HG02885 (cell line): ENCODE data around the gene KYAT1.
"Not testable (repeated sequence)": the region's sequence is repeated elsewhere in the genome, so short reads cannot be mapped to it uniquely, and the experiment has no call there.

Experiments used
- ATAC-seq: cut with Tn5 transposase; IDR thresholded peaks from one replicate; pipeline ENCODE4 v1.9.1; 2021; ENCODE audit warnings: mild to moderate bottlenecking; ENCODE audit not compliant: unreplicated experiment, poor library complexity

The KYAT1 gene

DNA sequence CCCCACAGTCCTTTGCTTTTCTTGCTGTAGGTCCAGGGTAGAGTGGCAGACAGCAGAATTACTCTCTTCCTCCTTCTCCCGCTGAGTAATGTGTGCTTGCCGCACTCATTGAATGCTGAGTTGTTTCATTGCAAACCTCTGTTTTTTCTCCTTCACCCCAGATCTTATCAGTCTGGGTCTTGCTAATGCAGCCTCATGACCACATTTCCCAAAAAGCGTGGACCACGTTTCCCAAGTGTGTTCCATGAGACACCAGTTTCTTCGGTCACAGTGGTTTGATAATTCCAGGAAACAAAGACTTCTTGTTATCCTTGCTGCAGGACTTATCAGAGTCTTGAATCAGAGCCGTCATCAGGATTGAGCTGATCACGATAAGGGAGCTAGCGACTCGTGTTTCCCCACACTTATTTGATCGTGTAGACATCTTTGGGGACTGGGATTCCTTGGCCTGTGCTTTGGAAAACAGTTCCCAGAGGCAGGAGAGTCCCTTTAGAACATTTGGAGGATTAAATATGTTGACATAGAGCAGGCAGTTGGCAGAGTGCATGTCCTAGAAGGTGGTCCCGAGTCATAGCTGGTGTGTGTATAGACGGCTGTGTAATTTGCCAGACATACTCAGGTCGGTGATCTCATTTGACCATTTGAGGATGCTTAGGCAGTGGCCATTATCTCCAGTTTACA, 4.6 kb upstream of the KYAT1 start:
- no peak for ATAC-seq

DNA sequence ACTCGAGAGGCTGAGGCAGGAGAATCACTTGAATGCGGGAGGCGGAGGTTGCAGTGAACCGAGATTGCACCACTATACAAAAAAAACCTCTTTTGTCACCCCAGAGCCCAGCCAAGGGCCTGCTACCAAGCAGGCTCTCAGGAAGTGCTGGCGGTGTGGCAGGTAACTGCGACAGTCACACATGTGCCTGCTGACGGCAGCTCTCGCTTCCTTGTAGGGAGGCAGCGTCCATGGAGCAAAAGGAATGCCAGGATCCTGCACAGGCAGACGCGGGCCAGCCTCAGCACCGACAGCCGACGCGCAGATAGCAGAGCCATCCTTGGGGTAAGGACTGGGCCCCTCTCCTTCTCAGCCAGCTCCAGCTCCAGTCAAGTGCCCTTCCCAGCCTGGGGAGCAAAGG, 4.0 kb upstream of the KYAT1 start:
- no peak for ATAC-seq

DNA sequence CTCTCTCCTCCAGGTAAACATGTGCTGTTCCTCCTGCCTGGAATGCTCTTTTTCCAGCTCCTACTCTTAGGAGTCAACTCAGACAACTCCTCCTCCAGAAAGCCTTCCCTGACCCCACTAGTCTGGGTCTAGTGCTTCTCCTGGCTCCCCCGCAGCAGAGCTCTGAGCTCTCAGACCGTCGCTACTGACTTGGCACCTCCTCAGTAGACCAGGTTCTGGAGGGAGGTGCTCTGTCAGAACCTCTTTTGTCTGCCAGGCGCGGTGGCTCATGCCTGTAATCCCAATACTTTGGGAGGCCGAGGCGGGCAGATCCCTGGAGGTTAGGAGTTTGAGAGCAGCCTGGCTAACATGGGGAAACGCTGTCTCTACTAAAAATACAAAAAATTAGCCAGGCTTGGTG, 3.6 kb upstream of the KYAT1 start:
- no peak for ATAC-seq

DNA sequence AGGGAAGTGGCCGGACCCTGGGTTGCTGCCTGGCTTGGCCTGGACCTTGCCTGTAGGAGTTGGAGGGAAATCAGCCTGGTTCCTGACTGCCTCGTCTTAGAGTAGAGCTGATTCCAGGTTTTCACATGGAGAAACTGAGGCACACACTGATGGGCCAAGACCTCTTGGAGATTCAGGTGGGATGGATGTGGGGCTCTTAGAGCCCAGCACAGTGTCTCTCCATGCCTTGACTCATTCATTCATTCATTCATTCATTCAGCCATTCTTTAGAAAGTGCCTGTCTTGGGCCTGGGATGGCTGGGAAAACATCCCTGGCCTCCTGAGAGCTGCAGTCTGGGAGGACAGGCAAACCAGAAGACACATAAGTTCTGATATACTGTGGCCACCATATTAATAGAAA, 2.4 kb upstream of the KYAT1 start:
- no peak for ATAC-seq

DNA sequence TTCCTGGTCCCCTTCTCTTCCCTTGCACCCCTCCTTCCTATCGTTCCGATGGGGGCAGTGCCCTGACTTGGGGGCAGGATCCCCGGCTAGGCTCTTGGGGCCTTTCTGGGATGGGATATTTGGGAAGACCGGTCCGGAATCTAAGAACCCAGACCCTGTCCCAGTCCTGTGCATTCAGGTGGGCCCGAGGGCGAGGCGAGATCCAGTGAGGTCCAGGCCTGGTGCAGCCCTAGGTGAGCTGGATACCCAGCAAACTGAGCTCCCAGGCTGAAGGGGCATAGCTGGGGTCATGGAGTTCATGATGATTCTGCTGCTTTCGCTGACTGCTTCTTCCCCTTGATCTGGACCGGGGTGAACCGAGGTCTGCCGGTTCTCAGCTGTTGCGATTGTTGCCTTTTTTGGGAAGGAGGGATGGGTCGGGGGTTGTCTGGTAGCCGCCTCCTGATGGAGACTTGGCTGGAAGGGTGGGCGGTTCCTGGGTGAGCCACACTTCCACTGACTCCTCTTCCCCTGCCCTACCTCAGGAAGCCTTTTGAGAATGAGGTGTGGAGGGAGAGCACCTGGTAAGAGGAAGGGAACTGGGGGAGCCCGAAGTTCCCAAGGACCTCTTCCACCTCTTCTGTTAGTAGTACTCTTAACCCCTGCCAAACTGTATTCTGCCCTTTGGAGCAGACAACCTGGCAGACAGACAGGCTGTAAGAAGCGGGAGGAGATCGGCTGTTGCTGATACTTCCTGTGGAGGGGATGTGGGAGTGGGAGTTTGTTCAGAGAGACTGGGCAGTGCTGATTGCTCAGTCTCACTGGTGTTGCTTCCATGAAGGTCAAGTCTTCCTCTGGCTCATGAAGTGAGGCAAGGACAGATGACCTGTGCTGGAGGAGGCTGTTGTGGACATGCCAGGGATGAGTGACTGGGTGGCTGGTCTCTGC, 1.2 kb upstream of the KYAT1 start:
- ATAC-seq = no peak

DNA sequence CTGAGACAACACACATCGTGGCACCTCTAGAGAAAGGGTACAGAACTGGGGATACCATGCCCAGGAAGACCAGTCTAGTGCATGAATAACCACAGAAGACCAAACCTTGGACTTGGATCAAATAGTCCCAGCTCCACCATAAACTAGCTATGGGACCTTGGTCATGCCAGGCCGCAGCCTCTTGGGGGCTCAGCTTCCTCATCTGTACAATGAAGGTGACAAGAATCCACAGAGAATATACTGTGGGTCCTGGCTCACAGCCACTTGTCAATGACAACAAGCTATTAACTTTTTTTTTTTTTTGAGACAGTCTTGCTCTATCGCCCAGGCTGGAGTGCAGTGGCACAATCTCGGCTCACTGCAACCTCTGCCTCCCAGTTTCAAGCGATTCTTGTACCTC, 3.9 kb downstream of the KYAT1 start:
- no peak for ATAC-seq

DNA sequence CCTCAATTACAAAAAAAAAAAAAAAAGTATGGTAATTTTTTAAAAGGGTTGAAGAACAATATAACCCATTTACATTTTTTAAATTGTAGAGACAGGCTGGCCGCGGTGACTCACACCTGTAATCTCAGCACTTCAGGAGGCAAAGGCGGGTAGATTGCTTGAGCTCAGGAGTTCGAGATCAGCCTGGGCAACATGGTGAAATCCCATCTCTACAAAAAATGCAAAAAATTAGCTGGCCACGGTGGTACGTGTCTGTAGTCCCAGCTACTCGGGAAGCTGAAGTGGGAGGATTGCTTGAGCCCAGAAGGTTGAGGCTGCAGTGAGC, 10.8 kb downstream of the KYAT1 start:
- not testable (repeated sequence) for ATAC-seq

DNA sequence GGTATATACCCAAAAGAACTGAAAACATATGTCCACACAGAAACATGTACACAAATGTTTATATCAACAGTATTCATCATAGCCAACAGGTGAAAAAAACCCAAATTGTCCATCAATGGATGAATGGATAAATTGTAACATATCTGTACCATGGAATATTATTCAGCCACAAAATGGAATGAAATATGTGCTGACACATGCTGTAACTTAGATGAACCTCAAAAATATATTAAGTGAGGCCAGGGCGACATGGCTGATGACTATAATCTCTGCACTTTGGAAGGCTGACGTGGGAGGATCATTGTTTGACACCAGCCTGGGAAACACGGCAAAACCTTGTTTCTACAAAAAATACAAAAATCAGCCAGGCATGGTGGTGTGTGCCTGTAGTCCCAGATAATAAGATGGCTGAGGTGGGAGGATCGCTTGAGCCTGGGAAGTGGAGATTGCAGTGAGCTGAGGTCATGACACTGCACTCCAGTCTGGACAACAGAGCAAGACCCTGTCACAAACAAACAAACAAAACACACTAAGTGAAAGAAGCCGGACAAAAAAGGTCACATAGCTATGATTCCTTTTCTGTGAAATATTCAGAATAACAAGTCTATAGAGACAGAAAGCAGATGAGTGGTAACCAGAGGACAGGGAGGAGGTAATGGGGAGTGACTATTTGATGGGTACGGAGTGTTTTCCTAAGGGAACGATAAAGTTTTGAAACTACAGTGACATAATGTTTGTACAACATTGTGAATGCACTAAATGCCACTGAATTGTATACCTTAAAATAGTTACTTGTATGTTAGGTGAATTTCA, 11.4 kb downstream of the KYAT1 start:
- no peak for ATAC-seq

DNA sequence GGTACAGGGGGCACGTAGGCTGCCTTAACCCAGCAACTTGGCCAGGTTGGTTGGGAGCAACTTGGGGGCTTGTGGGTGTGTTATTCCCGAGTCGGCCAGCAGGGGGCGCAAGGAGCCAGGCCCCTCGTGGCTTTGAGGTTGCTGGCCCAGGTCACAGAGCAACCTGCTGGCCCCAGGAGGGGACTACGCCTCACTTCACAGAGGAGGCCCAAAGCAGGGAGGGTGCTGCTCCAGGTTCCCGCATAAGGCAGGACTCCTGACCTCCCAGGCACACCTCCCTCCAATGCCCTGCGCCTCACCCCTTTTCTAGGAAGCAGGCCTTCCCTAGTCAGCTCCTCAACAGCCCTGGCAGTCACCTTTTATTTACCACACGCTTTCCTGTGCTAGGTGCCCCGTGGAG, 18.1 kb downstream of the KYAT1 start:
- ATAC-seq = no peak

DNA sequence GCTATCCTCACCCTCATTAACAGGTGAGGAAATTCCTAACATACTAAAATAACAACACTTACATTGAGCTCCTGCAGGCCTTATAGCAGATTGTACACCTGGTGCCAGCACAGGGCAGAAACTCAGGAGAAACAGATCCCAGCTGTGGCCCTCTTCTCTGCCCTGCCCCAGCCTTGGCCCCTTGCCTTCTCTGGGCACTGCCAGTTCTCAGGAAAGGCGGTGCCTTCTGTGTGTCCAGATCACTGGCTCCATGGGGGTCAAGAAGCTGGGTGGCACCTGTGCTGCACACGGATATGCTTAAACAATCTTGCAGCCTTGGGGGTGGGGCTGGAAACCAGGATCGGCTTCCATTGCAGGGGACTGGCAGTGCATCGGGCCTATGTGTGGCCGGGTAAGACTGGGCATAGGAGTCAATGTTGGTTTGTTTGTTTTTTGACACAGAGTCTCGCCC, 19.3 kb downstream of the KYAT1 start:
- ATAC-seq = no peak

DNA sequence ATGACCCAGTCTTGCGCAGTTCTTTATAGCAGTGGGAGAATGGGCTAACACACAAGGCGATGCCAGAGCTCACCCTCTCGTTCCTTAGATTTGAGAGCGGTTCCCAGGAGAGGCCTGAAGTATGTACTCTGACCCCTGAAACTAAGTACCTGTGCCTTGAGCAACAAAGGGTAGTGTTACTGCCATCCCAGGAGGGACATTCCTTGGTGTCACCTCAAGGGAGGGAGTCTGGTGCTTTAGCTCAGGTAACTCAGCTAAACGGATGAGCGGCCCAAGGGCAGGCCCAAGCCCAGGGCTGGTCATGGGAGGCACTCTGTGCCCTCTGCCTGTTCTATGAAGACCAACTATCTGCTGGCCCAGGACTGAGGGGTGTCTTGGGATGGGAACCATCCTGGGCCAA, 20.2 kb downstream of the KYAT1 start:
- ATAC-seq = no peak

DNA sequence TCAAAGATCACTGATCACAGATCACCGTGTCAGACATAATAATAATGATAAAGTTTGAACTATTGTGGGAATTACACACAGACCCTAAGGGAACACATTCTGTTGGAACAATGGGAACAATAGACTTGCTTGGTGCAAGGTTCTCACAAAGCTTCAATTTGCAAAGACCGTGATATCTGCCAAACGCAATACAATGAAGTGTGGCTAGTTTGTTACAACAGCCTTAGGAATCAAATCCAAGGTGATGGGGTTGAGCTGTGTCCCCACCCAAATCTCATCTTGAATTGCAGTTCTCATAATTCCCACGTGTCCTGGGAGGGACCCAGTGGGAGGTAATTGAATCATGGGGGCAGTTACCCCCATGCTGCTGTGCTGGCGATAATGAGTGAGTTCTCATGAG, 20.8 kb downstream of the KYAT1 start:
- no peak for ATAC-seq

DNA sequence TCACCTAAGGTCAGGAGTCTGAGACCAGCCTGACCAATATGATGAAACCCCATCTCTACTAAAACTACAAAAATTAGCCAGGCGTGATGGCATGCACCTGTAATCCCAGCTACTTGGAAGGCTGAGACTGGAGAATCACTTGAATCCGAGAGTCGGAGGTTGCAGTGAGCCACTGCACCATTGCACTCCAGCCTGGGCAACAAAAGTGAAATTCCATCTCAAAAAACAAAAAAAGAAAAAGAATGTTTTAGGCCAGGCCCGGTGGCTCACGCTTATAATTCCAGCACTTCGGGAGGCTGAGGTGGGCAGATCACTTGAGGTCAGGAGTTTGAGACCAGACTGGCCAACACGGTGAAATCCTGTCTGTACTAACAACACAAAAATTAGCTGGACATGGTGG, 23.3 kb downstream of the KYAT1 start:
- ATAC-seq = not testable (repeated sequence)

DNA sequence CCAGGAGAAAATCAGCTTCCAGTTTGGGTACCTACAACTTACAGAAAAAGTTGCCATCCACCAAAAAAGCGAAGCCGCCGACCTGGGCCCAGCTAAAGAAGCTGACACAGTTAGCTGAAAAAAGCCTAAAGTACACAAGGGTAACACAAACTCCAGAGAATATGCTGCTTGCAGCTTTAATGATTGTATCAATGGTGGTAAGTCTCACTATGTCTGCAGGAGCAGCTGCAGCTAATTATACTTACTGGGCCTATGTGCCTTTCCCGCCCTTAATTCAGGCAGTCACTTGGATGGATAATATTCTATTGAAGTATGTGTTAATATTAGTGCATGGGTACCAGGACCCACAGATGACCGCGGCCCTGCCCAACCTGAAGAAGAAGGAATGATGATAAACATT, 27.3 kb downstream of the KYAT1 start:
- ATAC-seq = not testable (repeated sequence)

DNA sequence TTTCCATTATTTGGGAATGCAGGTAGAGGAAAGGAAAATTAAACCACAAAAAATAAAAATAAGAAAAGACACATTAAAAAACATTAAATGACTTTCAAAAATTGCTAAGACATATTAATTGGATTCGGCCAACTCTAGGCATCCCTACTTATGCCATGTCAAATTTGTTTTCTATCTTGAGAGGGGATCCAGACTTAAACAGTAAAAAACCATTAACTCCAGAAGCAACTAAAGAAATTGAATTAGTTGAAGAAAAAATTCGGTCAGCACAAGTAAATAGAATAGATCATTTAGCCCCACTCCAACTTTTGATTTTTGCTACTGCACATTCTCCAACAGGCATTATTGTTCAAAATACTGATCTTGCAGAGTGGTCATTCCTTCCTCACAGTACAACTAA, 29.1 kb downstream of the KYAT1 start:
- ATAC-seq = not testable (repeated sequence)

DNA sequence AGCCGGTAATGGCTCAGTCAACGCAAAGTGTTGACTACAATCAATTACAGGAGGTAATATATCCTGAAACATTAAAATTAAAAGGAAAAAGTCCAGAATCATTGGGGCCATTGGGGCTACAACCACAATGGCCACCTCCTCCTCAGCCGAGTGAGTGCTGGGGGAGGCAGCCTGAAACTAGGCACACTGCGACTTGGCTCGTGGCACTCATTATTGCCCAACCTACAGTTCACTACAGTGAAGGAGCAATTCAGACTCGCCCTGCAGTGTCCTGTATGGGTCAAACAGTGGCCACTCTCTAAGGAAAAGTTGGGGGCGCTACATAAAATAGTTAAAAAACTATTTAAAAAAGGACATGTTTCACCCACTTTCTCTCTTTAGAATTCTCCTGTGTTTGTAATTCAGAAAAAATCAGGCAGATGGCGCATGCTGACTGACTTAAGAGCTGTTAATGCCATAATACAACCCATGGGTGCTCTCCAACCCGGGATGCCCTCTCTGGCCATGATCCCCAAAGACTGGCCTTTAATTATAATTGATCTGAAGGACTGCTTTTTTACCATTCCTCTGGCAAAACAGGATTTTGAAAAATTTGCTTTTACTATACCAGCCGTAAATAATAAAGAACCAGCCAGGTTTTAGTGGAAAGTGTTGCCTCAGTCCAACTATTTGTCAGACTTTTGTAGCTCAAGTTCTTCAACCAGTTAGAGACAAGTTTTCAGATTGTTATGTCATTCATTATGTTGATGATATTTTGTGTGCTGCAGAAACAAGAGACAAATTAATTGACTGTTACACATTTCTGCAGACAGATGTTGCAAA, 29.8 kb downstream of the KYAT1 start:
- ATAC-seq = not testable (repeated sequence)

DNA sequence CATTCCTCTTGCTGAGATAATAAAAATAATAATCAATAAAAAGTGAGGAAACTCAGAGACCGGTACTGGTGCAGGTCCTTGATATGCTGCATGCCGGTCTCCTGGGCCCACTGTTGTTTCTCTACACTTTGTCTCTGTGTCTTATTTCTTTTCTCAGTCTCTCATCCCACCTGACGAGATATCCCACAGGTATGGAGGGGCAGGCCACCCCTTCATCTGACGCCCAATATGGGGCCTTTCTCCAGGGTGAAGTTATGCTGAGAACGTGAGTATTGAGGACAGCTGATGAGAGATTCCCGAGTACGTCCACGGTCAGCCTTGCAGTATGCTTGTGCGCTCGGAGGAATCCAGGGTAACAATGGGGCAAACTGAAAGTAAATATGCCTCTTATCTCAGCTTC, 30.7 kb downstream of the KYAT1 start:
- ATAC-seq = not testable (repeated sequence)

DNA sequence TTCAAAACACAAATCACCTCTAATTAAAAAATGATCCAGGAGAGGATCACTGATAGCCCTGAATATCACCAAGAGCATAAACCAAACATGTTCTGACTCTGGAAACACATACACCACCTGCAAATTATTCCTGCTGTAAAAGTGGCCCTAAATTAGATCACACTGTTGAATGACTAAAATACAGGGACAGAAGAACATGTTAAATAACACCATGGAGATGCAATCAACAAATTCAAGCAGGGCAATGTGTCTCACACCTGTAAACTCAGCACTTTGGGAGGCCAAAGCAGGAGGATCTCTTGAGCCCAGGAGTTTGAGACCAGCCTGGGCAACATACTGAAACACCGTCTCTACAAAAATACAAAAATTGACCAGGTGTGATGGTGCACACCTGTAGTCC, 33.9 kb downstream of the KYAT1 start:
- ATAC-seq = no peak

DNA sequence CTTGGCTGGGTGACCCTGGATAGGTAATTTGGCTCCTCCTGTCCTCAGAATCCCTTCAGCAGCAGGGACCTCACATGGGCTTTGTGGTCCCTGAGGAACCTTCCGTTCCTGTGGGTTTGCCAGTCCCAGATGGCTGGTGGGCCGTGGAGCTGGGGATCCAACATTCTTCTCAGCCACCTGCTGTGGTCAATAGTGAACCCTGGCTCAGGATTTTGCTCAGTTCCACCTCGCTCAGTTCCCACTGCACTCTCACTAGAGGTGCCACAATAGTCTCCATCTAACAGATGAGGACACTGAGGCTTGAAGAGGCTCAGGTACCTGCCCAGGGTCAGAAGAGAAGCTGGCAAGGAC, 35.1 kb downstream of the KYAT1 start:
- no peak for ATAC-seq
